Loucy (cell line): Measurements from ENCODE around the gene TACC2.

Experiments
- CTCF ChIP-seq: fragments of 200-600 bp; sonication (generic); conservative IDR thresholded peaks from 2 replicates; pipeline ENCODE4 v1.5.1; 2014; ENCODE audit warnings: mild to moderate bottlenecking, antibody characterized with exemption, low read length
- EZH2phosphoT487 ChIP-seq: fragments of 200-600 bp; IDR thresholded peaks from 2 replicates; pipeline ENCODE4 v1.6.1; 2018; ENCODE audit warnings: antibody characterized with exemption, mild to moderate bottlenecking, moderate library complexity, borderline replicate concordance

DNA sequence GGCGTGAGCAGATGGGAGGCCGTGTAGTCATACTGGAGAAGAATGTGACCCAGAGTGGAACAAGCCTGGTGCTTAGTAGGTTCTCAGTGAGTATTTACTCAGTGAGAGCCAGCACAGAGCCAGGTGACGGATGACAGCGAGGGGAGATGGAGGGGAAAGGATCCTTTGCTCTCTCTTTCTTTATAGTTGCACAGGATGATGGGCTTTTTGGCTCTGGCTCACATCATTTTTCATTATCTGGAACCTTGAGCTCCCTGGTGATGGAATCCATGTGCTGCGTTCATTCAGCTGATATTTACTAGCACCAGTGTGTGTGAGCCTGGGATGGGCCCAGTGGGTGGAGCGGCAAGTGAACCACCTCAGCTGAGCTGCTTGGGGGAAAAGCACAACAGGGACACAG is 299.3 kb downstream of the TACC2 start:
- no peak for TF ChIP-seq CTCF
- no peak for TF ChIP-seq EZH2phosphoT487
